ENCODE results near the gene LRRC15.

The LRRC15 gene

DNA sequence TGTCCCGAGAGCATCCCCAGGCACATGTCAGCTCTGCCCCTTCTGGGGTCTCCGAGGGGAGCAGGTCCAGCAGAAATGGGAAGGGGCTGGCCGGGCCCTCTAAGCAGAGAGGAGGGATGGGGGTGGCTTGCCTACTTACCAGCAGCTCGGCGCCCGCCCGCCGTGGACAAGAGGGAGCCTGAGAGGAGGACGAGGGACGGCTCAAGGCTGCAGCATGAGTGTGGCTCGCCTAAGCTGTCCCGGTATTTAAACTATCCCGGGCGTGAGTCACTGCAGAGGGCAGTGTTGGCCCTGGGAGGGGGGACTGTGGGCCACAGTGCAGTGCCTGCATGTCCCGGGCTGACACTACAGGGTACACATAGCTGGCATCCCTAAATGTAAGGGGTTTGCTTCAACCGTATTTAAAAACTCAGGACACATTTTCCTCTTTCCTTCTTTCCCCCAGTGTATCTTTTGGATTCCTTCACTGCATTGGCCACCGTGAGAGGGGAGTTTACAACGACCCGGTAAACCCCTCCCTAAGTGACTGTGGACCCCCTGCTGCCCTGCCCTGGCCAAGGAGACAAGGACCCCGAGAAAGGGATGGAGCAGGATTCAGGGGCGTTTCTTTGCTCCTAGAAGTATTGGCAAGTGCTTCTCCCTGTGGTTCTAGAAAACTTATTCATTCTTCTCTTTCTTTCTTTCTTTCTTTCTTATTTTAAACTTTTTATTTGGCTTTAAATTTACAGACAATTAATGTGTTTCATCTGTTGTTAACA lies at the start of gene LRRC15:
Gene LRRC15, minus strand, starts transcription at position 222 of the 758 bp plus-strand sequence. CDS start 8,700 bp downstream, outside the sequence.
- Histone ChIP-seq H4K20me1 (ENCODE audit: insufficient read depth, low read length) (no peaks in the 10 kb centered on the region), H3K27ac (ENCODE audit: low read depth, low read length, poor library complexity, severe bottlenecking) (no peak within 1 kb of the TSS), H3K9me3 (ENCODE audit: low read length) (no peaks in the 10 kb centered on the region), H3K4me3 (ENCODE audit: low read depth, low read length, poor library complexity, severe bottlenecking) (no peak within 1 kb of the TSS), H3K36me3 (ENCODE audit: insufficient read depth, low read length) (no peaks in the 10 kb centered on the region), H3K79me2 (ENCODE audit: insufficient read depth, low read length) (no peaks in the 10 kb centered on the region), H3K4me2 (ENCODE audit: low read length) (no peak within 1 kb of the TSS), H3K9ac (ENCODE audit: low read length) (no peak within 1 kb of the TSS), H3K27me3 (ENCODE audit: insufficient read depth, low read length) (peaks cover 9% of the 10 kb centered on the region), H2AFZ (ENCODE audit: low read length) (no peak within 1 kb of the TSS), H3F3A (ENCODE audit: insufficient read depth, low read length) (no peaks in the 10 kb centered on the region), H3K9me2 (ENCODE audit: low read depth, low read length) (no peaks in the 10 kb centered on the region), H3K4me1 (ENCODE audit: insufficient read depth, low read length, severe bottlenecking) (no peaks in the 10 kb centered on the region)
- TF ChIP-seq, protein P1, sequence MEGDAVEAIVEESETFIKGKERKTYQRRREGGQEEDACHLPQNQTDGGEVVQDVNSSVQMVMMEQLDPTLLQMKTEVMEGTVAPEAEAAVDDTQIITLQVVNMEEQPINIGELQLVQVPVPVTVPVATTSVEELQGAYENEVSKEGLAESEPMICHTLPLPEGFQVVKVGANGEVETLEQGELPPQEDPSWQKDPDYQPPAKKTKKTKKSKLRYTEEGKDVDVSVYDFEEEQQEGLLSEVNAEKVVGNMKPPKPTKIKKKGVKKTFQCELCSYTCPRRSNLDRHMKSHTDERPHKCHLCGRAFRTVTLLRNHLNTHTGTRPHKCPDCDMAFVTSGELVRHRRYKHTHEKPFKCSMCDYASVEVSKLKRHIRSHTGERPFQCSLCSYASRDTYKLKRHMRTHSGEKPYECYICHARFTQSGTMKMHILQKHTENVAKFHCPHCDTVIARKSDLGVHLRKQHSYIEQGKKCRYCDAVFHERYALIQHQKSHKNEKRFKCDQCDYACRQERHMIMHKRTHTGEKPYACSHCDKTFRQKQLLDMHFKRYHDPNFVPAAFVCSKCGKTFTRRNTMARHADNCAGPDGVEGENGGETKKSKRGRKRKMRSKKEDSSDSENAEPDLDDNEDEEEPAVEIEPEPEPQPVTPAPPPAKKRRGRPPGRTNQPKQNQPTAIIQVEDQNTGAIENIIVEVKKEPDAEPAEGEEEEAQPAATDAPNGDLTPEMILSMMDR (IDR thresholded peaks at IDR 0.05; ENCODE audit: low read length) = no peak
- 0 out of 2 replicates have a peak, but pooled peaks have one; percentile 13 for TF ChIP-seq EZH2 (IDR thresholded peaks at IDR 0.05; ENCODE audit: borderline replicate concordance, low read length)

DNA sequence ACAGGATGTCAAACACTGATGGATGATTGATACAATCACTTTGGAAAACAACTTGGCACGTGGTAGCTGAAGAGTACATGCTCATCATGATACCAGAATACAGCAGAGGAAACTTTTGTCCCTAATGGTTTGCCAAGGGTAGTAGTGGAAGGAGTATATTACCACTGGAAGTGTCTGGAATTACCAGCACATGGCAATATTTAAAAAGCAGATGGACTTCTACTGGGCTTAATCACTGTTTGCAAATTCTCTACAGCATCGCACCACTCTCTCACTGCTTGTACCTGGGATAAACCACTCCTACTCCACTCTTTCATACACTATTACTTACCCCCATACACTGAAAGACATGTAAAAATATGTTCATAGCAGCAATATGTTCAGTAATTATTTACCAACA lies 49.1 kb upstream of the LRRC15 start:
- Histone ChIP-seq H3K9me2 (ENCODE audit: low read depth, low read length) (no peaks in the 10 kb centered on the region), H3F3A (ENCODE audit: insufficient read depth, low read length) (no peaks in the 10 kb centered on the region), H3K9ac (ENCODE audit: low read length) (no peak overlapping the region), H3K27me3 (ENCODE audit: insufficient read depth, low read length) (no peaks in the 10 kb centered on the region), H3K4me3 (ENCODE audit: low read depth, low read length, poor library complexity, severe bottlenecking) (no peak overlapping the region), H3K36me3 (ENCODE audit: insufficient read depth, low read length) (peaks cover 62% of the 10 kb centered on the region), H3K9me3 (ENCODE audit: low read length) (no peaks in the 10 kb centered on the region), H3K4me1 (ENCODE audit: insufficient read depth, low read length, severe bottlenecking) (no peaks in the 10 kb centered on the region), H3K4me2 (ENCODE audit: low read length) (no peak overlapping the region), H4K20me1 (ENCODE audit: insufficient read depth, low read length) (no peaks in the 10 kb centered on the region), H2AFZ (ENCODE audit: low read length) (no peak overlapping the region), H3K79me2 (ENCODE audit: insufficient read depth, low read length) (no peaks in the 10 kb centered on the region), H3K27ac (ENCODE audit: low read depth, low read length, poor library complexity, severe bottlenecking) (no peak overlapping the region)
- TF ChIP-seq, protein P1 (IDR thresholded peaks at IDR 0.05; ENCODE audit: low read length) = no peak
- TF ChIP-seq EZH2 (IDR thresholded peaks at IDR 0.05; ENCODE audit: borderline replicate concordance, low read length) = no peak

DNA sequence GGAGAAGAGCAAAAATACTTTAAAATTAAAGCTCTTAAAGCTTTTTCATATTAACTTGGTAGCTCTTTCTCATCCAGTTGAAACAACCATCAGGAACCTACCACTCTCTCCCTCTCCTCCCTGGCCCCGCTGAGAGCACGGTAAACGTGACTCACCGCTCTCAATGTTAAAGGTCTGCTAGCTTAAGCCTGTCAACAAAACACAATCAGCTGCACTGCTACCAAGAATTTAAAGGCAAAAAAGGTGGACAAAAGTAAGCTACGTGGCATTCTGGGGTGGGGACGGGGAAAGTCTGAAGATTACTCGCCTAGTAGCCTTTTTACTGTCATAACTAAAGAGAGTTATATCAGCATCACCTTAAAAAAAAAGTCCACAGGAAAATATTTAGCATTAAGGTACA lies 37.9 kb upstream of the LRRC15 start:
- Histone ChIP-seq H3K27ac (ENCODE audit: low read depth, low read length, poor library complexity, severe bottlenecking) (no peak overlapping the region), H3K4me3 (ENCODE audit: low read depth, low read length, poor library complexity, severe bottlenecking) (no peak overlapping the region), H3K4me2 (ENCODE audit: low read length) (no peak overlapping the region), H4K20me1 (ENCODE audit: insufficient read depth, low read length) (no peaks in the 10 kb centered on the region), H3K36me3 (ENCODE audit: insufficient read depth, low read length) (peaks cover 48% of the 10 kb centered on the region; the same call in 1 of the 2 replicates), H3K9me3 (ENCODE audit: low read length) (no peaks in the 10 kb centered on the region), H2AFZ (ENCODE audit: low read length) (no peak overlapping the region), H3K9me2 (ENCODE audit: low read depth, low read length) (no peaks in the 10 kb centered on the region), H3K79me2 (ENCODE audit: insufficient read depth, low read length) (no peaks in the 10 kb centered on the region), H3K4me1 (ENCODE audit: insufficient read depth, low read length, severe bottlenecking) (no peaks in the 10 kb centered on the region), H3K27me3 (ENCODE audit: insufficient read depth, low read length) (no peaks in the 10 kb centered on the region), H3F3A (ENCODE audit: insufficient read depth, low read length) (peaks cover 7% of the 10 kb centered on the region; the same call in 1 of the 2 replicates), H3K9ac (ENCODE audit: low read length) (no peak overlapping the region)
- TF ChIP-seq, protein P1 (IDR thresholded peaks at IDR 0.05; ENCODE audit: low read length) = no peak
- no peak for TF ChIP-seq EZH2 (IDR thresholded peaks at IDR 0.05; ENCODE audit: borderline replicate concordance, low read length)

Data from OCI-LY1 (cell line).